Astrocyte of the cerebellum (primary cell): ENCODE measurements around the gene CXXC5.

Experiments used
- DNase-seq: peaks from one replicate; pipeline ENCODE4 v3.0.0-alpha.2; 2011; ENCODE audit warnings: low read depth
- H3K4me3 ChIP-seq: 2 replicates; pipeline ENCODE4 v1.5.1; 2011; ENCODE audit warnings: mild to moderate bottlenecking, low read depth, low read length, moderate library complexity
- CTCF ChIP-seq: IDR thresholded peaks from 2 replicates; pipeline ENCODE4 v1.5.1; 2012; ENCODE audit warnings: low read length, low read depth, moderate library complexity, mild to moderate bottlenecking; ENCODE audit errors: missing control alignments
- in situ Hi-C: cut with HindIII; loops from 2 replicates; pipeline ENCODE4 v1.10.0; 2017; ENCODE audit warnings: low sequenced_read_pairs

Gene CXXC5

GRCh38 chr5:139660105-139660922 lies 12.2 kb downstream of the CXXC5 start:
- DNase-seq: no peak
- TF ChIP-seq CTCF: no peak
- H3K4me3 ChIP-seq: peak overlapping the region; percentile 5
- in situ Hi-C loops: no loop called here

- TF ChIP-seq CTCF: no peak
- in situ Hi-C loops: no loop called here
- no peak overlapping the region for H3K4me3 ChIP-seq
- peak; percentile 80 for DNase-seq
Observed at GRCh38 chr5:139660923-139661814, 13.0 kb downstream of the CXXC5 start.

- no peak for TF ChIP-seq CTCF
- no peak overlapping the region for H3K4me3 ChIP-seq
- in situ Hi-C loops: no loop called here
- DNase-seq: no peak
Observed at GRCh38 chr5:139662617-139663016, 14.5 kb downstream of the CXXC5 start.

- in situ Hi-C loops: no loop called here
- no peak for TF ChIP-seq CTCF
- H3K4me3 ChIP-seq: no peak overlapping the region
- DNase-seq: no peak
Observed at GRCh38 chr5:139663207-139664085, 15.3 kb downstream of the CXXC5 start.

GRCh38 chr5:139664086-139664693 lies 16.0 kb downstream of the CXXC5 start:
- TF ChIP-seq CTCF: no peak
- in situ Hi-C loops: no loop called here
- no peak overlapping the region for H3K4me3 ChIP-seq
- no peak for DNase-seq
